ENCODE data around the gene KIF17.

Gene KIF17

GRCh38 chr1:20634065-20634593 is 83.7 kb downstream of the KIF17 start:
- Histone ChIP-seq H3K9ac (ENCODE audit: low read length in 5 of 5) (peak overlapping the region; percentile 57 to 89 (median 73)), H3K4me1 (ENCODE audit: control insufficient read depth in 5 of 5, insufficient read depth in 5 of 5, low read length in 5 of 5) (peaks cover 0 to 24% (median 21%) of the 10 kb centered on the region in 5 donors), H3K4me3 (ENCODE audit: low read depth in 1 of 5, low read length in 5 of 5) (peak overlapping the region; percentile 73 to 93 (median 90)), H3K27me3 (ENCODE audit: control insufficient read depth in 5 of 5, insufficient read depth in 4 of 5, low read length in 5 of 5) (no peaks in the 10 kb centered on the region), H3K9me3 (ENCODE audit: control insufficient read depth in 5 of 5, low read length in 5 of 5) (no peaks in the 10 kb centered on the region), H3K36me3 (ENCODE audit: control insufficient read depth in 5 of 5, insufficient read depth in 5 of 5, low read length in 5 of 5) (peaks cover 0 to 27% (median 23%) of the 10 kb centered on the region in 5 donors), H3K27ac (ENCODE audit: low read depth, low read length) (peak overlapping the region; percentile 86)

GRCh38 chr1:20633190-20634064 is 84.4 kb downstream of the KIF17 start, which contains the start of gene PINK1:
Gene PINK1, plus strand, starts transcription at chr1:20633458. Its CDS starts 91 bp downstream, at chr1:20633549.
- Histone ChIP-seq H3K27me3 (ENCODE audit: control insufficient read depth in 5 of 5, insufficient read depth in 4 of 5, low read length in 5 of 5) (no peaks in the 10 kb centered on the region), H3K9ac (ENCODE audit: low read length in 5 of 5) (peak within 1 kb of the TSS; percentile 57 to 96 (median 86)), H3K36me3 (ENCODE audit: control insufficient read depth in 5 of 5, insufficient read depth in 5 of 5, low read length in 5 of 5) (peaks cover 0 to 20% (median 16%) of the 10 kb centered on the region in 5 donors), H3K4me1 (ENCODE audit: control insufficient read depth in 5 of 5, insufficient read depth in 5 of 5, low read length in 5 of 5) (peaks cover 0 to 24% (median 21%) of the 10 kb centered on the region in 5 donors), H3K27ac (ENCODE audit: low read depth, low read length) (peak within 1 kb of the TSS; percentile 86), H3K9me3 (ENCODE audit: control insufficient read depth in 5 of 5, low read length in 5 of 5) (no peaks in the 10 kb centered on the region), H3K4me3 (ENCODE audit: low read depth in 1 of 5, low read length in 5 of 5) (peak within 1 kb of the TSS; percentile 73 to 93 (median 90))

DNA sequence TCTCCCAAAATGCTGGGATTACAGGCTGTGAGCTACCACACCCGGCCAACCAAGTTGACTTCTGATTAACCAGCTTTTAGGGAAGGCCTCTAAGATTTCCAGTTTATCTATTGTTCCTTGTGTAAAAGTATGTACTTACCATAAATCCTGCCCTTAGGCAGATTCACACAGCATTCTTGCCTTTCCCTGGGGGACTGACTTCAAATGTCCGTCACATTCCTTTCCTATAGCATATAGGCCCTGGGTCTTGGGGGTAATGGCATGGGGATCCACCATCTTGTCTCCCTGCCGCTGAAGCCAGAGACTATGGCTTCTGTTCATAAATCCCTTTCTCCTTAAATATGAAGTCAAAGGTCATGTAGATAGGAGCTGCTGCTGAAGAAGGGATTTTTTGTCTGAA is 85.4 kb downstream of the KIF17 start:
- peaks cover 0 to 24% (median 21%) of the 10 kb centered on the region in 5 donors for H3K4me1 ChIP-seq (ENCODE audit: control insufficient read depth in 5 of 5, insufficient read depth in 5 of 5, low read length in 5 of 5)
- H3K36me3 ChIP-seq (ENCODE audit: control insufficient read depth in 5 of 5, insufficient read depth in 5 of 5, low read length in 5 of 5) = peaks cover 0 to 9% (median 6%) of the 10 kb centered on the region in 5 donors
- H3K27me3 ChIP-seq (ENCODE audit: control insufficient read depth in 5 of 5, insufficient read depth in 4 of 5, low read length in 5 of 5) = no peaks in the 10 kb centered on the region
- H3K9me3 ChIP-seq (ENCODE audit: control insufficient read depth in 5 of 5, low read length in 5 of 5) = no peaks in the 10 kb centered on the region
- H3K9ac ChIP-seq (ENCODE audit: low read length in 5 of 5) = no peak overlapping the region
- H3K4me3 ChIP-seq (ENCODE audit: low read depth in 1 of 5, low read length in 5 of 5) = no peak overlapping the region
- H3K27ac ChIP-seq (ENCODE audit: low read depth, low read length) = no peak overlapping the region

DNA sequence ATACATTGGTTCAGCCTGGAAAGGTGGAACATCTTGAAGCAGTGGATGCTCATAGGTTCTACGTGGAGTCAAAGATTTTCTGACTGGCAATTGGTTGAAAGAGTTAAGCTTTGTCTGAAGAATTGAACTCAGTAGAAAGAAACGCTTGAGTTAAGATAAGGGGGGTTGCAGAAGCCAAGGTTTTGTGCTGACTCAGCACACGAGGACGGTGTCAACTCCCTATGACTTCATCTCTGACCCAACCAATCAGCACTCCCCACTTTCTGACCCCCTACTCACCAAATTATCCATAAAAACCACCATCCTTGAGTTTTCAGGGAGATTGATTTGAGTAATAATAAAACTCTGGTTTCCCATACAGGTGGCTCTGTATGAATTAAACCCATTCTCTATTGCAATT is 87.1 kb downstream of the KIF17 start:
- Histone ChIP-seq H3K27me3 (ENCODE audit: control insufficient read depth in 5 of 5, insufficient read depth in 4 of 5, low read length in 5 of 5) (no peaks in the 10 kb centered on the region), H3K9me3 (ENCODE audit: control insufficient read depth in 5 of 5, low read length in 5 of 5) (no peaks in the 10 kb centered on the region), H3K27ac (ENCODE audit: low read depth, low read length) (no peak overlapping the region), H3K4me1 (ENCODE audit: control insufficient read depth in 5 of 5, insufficient read depth in 5 of 5, low read length in 5 of 5) (peaks cover 0 to 23% (median 19%) of the 10 kb centered on the region in 5 donors), H3K4me3 (ENCODE audit: low read depth in 1 of 5, low read length in 5 of 5) (no peak overlapping the region), H3K9ac (ENCODE audit: low read length in 5 of 5) (no peak overlapping the region), H3K36me3 (ENCODE audit: control insufficient read depth in 5 of 5, insufficient read depth in 5 of 5, low read length in 5 of 5) (no peaks in the 10 kb centered on the region)

DNA sequence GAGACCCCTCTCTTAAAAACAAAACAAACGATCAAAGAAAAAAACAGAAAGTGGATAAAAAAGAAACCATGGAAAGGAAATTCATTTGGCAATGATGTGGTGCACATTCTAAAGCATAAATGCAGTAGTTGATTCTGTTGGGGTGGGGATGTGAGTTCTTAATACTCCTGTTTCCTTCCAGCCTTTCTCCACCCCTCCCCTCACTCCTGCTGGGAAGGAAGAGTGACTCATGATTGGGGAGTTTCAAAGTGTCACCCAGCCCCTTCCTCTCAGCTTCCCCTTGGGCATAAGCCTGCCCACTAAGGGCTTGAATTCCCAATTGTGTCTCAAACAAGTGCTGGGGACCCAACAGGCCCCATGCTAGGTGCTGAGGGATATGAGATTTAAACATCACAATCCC is 91.3 kb downstream of the KIF17 start:
- no peaks in the 10 kb centered on the region for H3K4me1 ChIP-seq (ENCODE audit: control insufficient read depth in 5 of 5, insufficient read depth in 5 of 5, low read length in 5 of 5)
- no peak overlapping the region for H3K27ac ChIP-seq (ENCODE audit: low read depth, low read length)
- peaks cover 0 to 3% (median 0%) of the 10 kb centered on the region in 5 donors for H3K27me3 ChIP-seq (ENCODE audit: control insufficient read depth in 5 of 5, insufficient read depth in 4 of 5, low read length in 5 of 5)
- H3K36me3 ChIP-seq (ENCODE audit: control insufficient read depth in 5 of 5, insufficient read depth in 5 of 5, low read length in 5 of 5) = no peaks in the 10 kb centered on the region
- no peak overlapping the region for H3K9ac ChIP-seq (ENCODE audit: low read length in 5 of 5)
- no peaks in the 10 kb centered on the region for H3K9me3 ChIP-seq (ENCODE audit: control insufficient read depth in 5 of 5, low read length in 5 of 5)
- no peak overlapping the region for H3K4me3 ChIP-seq (ENCODE audit: low read depth in 1 of 5, low read length in 5 of 5)

DNA sequence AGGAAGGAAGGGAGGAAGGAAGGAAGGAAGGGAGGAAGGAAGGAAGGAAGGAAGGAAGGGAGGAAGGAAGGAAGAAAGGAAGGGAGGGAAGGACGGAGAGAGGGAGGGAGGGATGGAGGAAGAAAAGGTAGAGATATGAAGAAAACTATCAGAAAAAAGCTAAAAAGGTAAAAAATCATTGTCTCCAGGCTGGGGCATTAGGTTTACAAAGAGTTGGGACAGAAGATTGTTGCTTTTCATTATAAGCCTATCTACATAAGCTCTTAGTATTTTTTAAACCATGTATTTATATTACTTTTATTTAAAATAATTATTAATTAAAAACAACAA is 91.7 kb downstream of the KIF17 start:
- Histone ChIP-seq H3K4me1 (ENCODE audit: control insufficient read depth in 5 of 5, insufficient read depth in 5 of 5, low read length in 5 of 5) (no peaks in the 10 kb centered on the region), H3K27me3 (ENCODE audit: control insufficient read depth in 5 of 5, insufficient read depth in 4 of 5, low read length in 5 of 5) (peaks cover 0 to 3% (median 0%) of the 10 kb centered on the region in 5 donors)

GRCh38 chr1:20625176-20626097 is 92.4 kb downstream of the KIF17 start:
- H3K27me3 ChIP-seq (ENCODE audit: control insufficient read depth in 5 of 5, insufficient read depth in 4 of 5, low read length in 5 of 5) = peaks cover 0 to 3% (median 0%) of the 10 kb centered on the region in 5 donors
- no peaks in the 10 kb centered on the region for H3K36me3 ChIP-seq (ENCODE audit: control insufficient read depth in 5 of 5, insufficient read depth in 5 of 5, low read length in 5 of 5)
- H3K4me1 ChIP-seq (ENCODE audit: control insufficient read depth in 5 of 5, insufficient read depth in 5 of 5, low read length in 5 of 5) = no peaks in the 10 kb centered on the region
- no peak overlapping the region for H3K4me3 ChIP-seq (ENCODE audit: low read depth in 1 of 5, low read length in 5 of 5)
- H3K27ac ChIP-seq (ENCODE audit: low read depth, low read length) = no peak overlapping the region
- no peak overlapping the region for H3K9ac ChIP-seq (ENCODE audit: low read length in 5 of 5)
- no peaks in the 10 kb centered on the region for H3K9me3 ChIP-seq (ENCODE audit: control insufficient read depth in 5 of 5, low read length in 5 of 5)

More for the DNA sequence above, 91.7 kb downstream of the KIF17 start:
- H3K36me3 ChIP-seq (ENCODE audit: control insufficient read depth in 5 of 5, insufficient read depth in 5 of 5, low read length in 5 of 5) = no peaks in the 10 kb centered on the region
- H3K9ac ChIP-seq (ENCODE audit: low read length in 5 of 5) = no peak overlapping the region
- H3K9me3 ChIP-seq (ENCODE audit: control insufficient read depth in 5 of 5, low read length in 5 of 5) = no peaks in the 10 kb centered on the region
- no peak overlapping the region for H3K4me3 ChIP-seq (ENCODE audit: low read depth in 1 of 5, low read length in 5 of 5)
- no peak overlapping the region for H3K27ac ChIP-seq (ENCODE audit: low read depth, low read length)

- peaks cover 0 to 3% (median 0%) of the 10 kb centered on the region in 5 donors for H3K27me3 ChIP-seq (ENCODE audit: control insufficient read depth in 5 of 5, insufficient read depth in 4 of 5, low read length in 5 of 5)
- no peaks in the 10 kb centered on the region for H3K4me1 ChIP-seq (ENCODE audit: control insufficient read depth in 5 of 5, insufficient read depth in 5 of 5, low read length in 5 of 5)
- no peaks in the 10 kb centered on the region for H3K36me3 ChIP-seq (ENCODE audit: control insufficient read depth in 5 of 5, insufficient read depth in 5 of 5, low read length in 5 of 5)
- H3K9ac ChIP-seq (ENCODE audit: low read length in 5 of 5) = no peak overlapping the region
- H3K9me3 ChIP-seq (ENCODE audit: control insufficient read depth in 5 of 5, low read length in 5 of 5) = no peaks in the 10 kb centered on the region
- no peak overlapping the region for H3K4me3 ChIP-seq (ENCODE audit: low read depth in 1 of 5, low read length in 5 of 5)
- H3K27ac ChIP-seq (ENCODE audit: low read depth, low read length) = no peak overlapping the region
Observed at GRCh38 chr1:20624709-20625108, 93.1 kb downstream of the KIF17 start.

DNA sequence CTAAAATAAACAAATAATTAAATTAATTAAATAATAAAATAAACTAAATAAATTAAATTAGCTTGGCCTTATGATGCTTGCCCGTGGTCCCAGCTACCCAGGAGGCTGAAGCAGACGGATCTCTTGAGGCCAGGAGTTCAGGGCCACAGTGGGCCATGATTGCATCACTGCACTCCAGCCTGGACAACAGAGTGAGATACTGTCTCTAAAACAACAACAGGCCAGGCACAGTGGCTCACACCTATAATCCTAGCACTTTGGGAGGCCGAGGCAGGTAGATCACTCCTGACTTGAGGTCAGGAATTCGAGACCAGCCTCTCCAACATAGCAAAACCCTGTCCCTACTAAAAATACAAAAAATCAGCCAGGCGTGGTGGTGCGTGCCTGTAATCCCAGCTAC is 96.8 kb downstream of the KIF17 start:
- H3K36me3 ChIP-seq (ENCODE audit: control insufficient read depth in 5 of 5, insufficient read depth in 5 of 5, low read length in 5 of 5) = no peaks in the 10 kb centered on the region
- no peak overlapping the region for H3K27ac ChIP-seq (ENCODE audit: low read depth, low read length)
- peaks cover 0 to 4% (median 0%) of the 10 kb centered on the region in 5 donors for H3K27me3 ChIP-seq (ENCODE audit: control insufficient read depth in 5 of 5, insufficient read depth in 4 of 5, low read length in 5 of 5)
- no peak overlapping the region for H3K9ac ChIP-seq (ENCODE audit: low read length in 5 of 5)
- H3K9me3 ChIP-seq (ENCODE audit: control insufficient read depth in 5 of 5, low read length in 5 of 5) = no peaks in the 10 kb centered on the region
- H3K4me1 ChIP-seq (ENCODE audit: control insufficient read depth in 5 of 5, insufficient read depth in 5 of 5, low read length in 5 of 5) = peaks cover 3 to 5% (median 4%) of the 10 kb centered on the region in 5 donors
- no peak overlapping the region for H3K4me3 ChIP-seq (ENCODE audit: low read depth in 1 of 5, low read length in 5 of 5)

Measured in subcutaneous abdominal adipose tissue (tissue), 5 donors.